Left lung (tissue), 10 donors: ENCODE measurements around the gene SNRK. TPM values are rescaled to one million over a fixed set of nuclear protein-coding genes. Genes with fewer than 3 reads are reported as not detected.

Experiments used
- ATAC-seq: fragments of 200-7000 bp; cut with Tn5 transposase; one replicate; pipeline ENCODE4 v1.9.1; 2020; ENCODE audit warnings: moderate library complexity
- DNase-seq, 4 donors: peaks; one replicate each; pipeline ENCODE4 v3.0.0-alpha.2; 2013 to 2020
- H3K27ac ChIP-seq, 2 donors: fragments of 200-600 bp; sonication (generic) in 1 of 2; one replicate each; pipeline versions ENCODE4 v1.5.0 to v1.8.0; 2020 to 2021
- H3K27me3 ChIP-seq, 2 donors: fragments of 200-600 bp; sonication (generic) in 1 of 2; one replicate each; pipeline versions ENCODE4 v1.5.0 to v1.8.0; 2020 to 2021
- H3K36me3 ChIP-seq, 2 donors: fragments of 200-600 bp; sonication (generic) in 1 of 2; one replicate each; pipeline versions ENCODE4 v1.5.0 to v1.8.0; 2020 to 2021
- H3K4me1 ChIP-seq, 2 donors: fragments of 200-600 bp; one replicate each; pipeline ENCODE4 v1.8.0; 2021
- H3K4me3 ChIP-seq, 2 donors: fragments of 200-600 bp; sonication (generic) in 1 of 2; one replicate each; pipeline versions ENCODE4 v1.5.0 to v1.8.0; 2020 to 2021; ENCODE audit warnings: mild to moderate bottlenecking in 1 of 2
- H3K9me3 ChIP-seq, 2 donors: fragments of 200-600 bp; sonication (generic) in 1 of 2; one replicate each; pipeline versions ENCODE4 v1.5.0 to v1.8.0; 2020 to 2021
- CTCF ChIP-seq, 2 donors: fragments of 200-600 bp; sonication (generic) in 1 of 2; IDR thresholded peaks; one replicate each; pipeline versions ENCODE4 v1.5.0 to v1.8.0; 2021; ENCODE audit warnings: antibody characterized with exemption in 2 of 2
- intact Hi-C, 2 donors: fragments of 100-400 bp; cut with DNase I; formaldehyde crosslinking; loops; one replicate each; pipeline versions ENCODE4 v1.11.2 to v1.14.2; 2022
- polyA plus RNA-seq, 6 donors: library from polyadenylated mRNA; unstranded; fragments of 120-200 nt; gene quantifications; one replicate each; pipeline ENCODE4 v1.2.1, GENCODE V29; 2013; ENCODE audit not compliant: insufficient read length in 6 of 6
- total RNA-seq, 2 donors: library from RNA; stranded (reverse); fragmentation: NEBNext Ultra II Directional; extraction: Animal tissue kit (Norgen Biotek cat#: 25700); gene quantifications; one replicate each; pipeline ENCODE4 v1.2.1, GENCODE V29; 2021
- donor health status: DM: no; HTN: yes; CAD: no.
- donor health status: DM: no; HTN: no; CAD: no.

The SNRK gene
- total and polyA plus RNA-seq, 8 donors: 29.5 to 72.3 (median 64.7) TPM

DNA sequence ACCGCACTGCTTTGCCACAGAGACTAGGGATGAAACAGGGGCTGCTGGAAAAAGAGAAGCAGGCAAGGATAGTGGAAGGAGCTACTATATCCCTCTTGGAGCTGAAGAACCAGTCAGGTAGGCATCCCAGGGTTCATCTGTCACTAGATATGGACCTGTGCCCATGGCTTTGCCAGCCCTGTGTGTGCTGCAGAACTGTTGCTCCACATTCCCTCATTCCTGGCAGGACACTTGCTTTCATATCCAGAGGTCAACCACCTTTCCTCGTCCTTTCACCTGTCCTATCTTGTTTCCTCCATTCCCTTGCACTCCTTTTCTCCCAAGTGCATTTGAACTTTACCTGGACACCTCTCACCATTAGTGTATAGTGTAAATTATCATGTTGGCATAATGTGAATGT, 12.0 kb downstream of the SNRK start:
- Histone ChIP-seq H3K36me3 (peaks cover 0 to 6% of the 10 kb centered on the region in 2 donors), H3K27me3 (no peaks in the 10 kb centered on the region), H3K4me3 (no peak overlapping the region), H3K27ac (peak overlapping the region in 1 of 2 donors; percentile 38), H3K9me3 (no peaks in the 10 kb centered on the region), H3K4me1 (peaks cover 12 to 91% of the 10 kb centered on the region in 2 donors)
- DNase-seq (no peak), ATAC-seq (no peak)
- no peak for TF ChIP-seq CTCF (IDR thresholded peaks at IDR 0.05)
- intact Hi-C loops: loop anchor here in 1 of 2 donors (10.0 kb wide), 1 partner anchor 123 kb away; no protein-coding TSS in a partner anchor

- peaks cover 12 to 91% of the 10 kb centered on the region in 2 donors for H3K4me1 ChIP-seq
These were observed 12.4 kb downstream of the SNRK start for GRCh38 chr3:43298761-43299160.

DNA sequence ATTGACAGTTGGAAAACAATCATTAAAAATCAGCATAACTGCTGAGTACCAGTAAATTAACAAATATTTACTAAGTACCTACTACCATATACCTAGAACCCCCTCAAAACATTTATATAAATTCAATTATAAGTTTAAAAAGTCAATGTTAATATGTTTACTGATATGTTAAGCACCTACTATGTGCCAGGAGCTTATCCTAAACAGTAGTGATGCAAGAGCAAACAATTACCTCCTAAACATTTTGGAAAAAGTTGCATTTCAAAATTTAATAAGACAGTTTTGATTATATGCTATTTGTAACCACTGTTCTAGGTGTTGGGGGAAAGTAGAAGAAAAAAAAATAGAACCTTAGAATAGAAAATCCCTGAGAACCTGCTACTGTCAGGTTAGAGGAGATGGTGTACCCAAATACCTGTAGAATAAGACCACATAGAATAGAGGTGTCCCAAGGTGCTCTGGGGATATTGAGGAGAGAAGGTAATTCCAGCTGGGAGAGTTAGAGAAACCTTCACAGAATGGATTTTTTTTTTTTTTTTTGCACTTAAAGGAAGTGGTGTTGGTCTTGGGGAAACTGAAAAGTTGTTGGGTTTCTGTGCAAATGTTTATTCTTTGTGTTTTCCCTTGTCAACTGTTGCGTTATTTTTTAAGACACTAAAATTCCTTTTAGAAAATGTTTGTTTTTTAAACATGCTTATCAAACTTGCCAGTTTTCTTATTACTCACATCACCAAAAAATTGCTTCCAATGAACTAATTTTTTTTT, 16.0 kb downstream of the SNRK start:
- Histone ChIP-seq H3K4me1 (peaks cover 0 to 76% of the 10 kb centered on the region in 2 donors), H3K36me3 (peaks cover 0 to 20% of the 10 kb centered on the region in 2 donors), H3K9me3 (no peaks in the 10 kb centered on the region), H3K4me3 (no peak overlapping the region), H3K27me3 (no peaks in the 10 kb centered on the region), H3K27ac (no peak overlapping the region)
- no peak for ATAC-seq
- no peak for DNase-seq
- no peak for TF ChIP-seq CTCF (IDR thresholded peaks at IDR 0.05)
- intact Hi-C loops: no loop called here

More at GRCh38 chr3:43298761-43299160, 12.4 kb downstream of the SNRK start:
- DNase-seq (no peak), ATAC-seq (no peak)
- H3K4me3 ChIP-seq: no peak overlapping the region
- intact Hi-C loops: loop anchor here in 1 of 2 donors (10.0 kb wide), 1 partner anchor 124 kb away; no protein-coding TSS in a partner anchor
- H3K9me3 ChIP-seq: no peaks in the 10 kb centered on the region
- H3K27ac ChIP-seq: peak overlapping the region in 1 of 2 donors; percentile 38
- TF ChIP-seq CTCF (IDR thresholded peaks at IDR 0.05): no peak
- H3K27me3 ChIP-seq: no peaks in the 10 kb centered on the region
- H3K36me3 ChIP-seq: peaks cover 0 to 10% of the 10 kb centered on the region in 2 donors

GRCh38 chr3:43304126-43304525, 17.8 kb downstream of the SNRK start:
- no peak overlapping the region for H3K4me3 ChIP-seq
- ATAC-seq (no peak), DNase-seq (no peak)
- H3K27ac ChIP-seq: no peak overlapping the region
- no peak for TF ChIP-seq CTCF (IDR thresholded peaks at IDR 0.05)
- intact Hi-C loops: no loop called here
- H3K27me3 ChIP-seq: no peaks in the 10 kb centered on the region
- peaks cover 0 to 62% of the 10 kb centered on the region in 2 donors for H3K4me1 ChIP-seq
- H3K9me3 ChIP-seq: no peaks in the 10 kb centered on the region
- H3K36me3 ChIP-seq: peaks cover 0 to 20% of the 10 kb centered on the region in 2 donors

GRCh38 chr3:43307226-43307625, 20.9 kb downstream of the SNRK start:
- Histone ChIP-seq H3K36me3 (peaks cover 0 to 25% of the 10 kb centered on the region in 2 donors), H3K4me1 (peaks cover 0 to 33% of the 10 kb centered on the region in 2 donors), H3K27me3 (no peaks in the 10 kb centered on the region), H3K4me3 (no peak overlapping the region), H3K9me3 (no peaks in the 10 kb centered on the region), H3K27ac (no peak overlapping the region)
- no peak for TF ChIP-seq CTCF (IDR thresholded peaks at IDR 0.05)
- ATAC-seq (no peak), DNase-seq (no peak)
- intact Hi-C loops: no loop called here
